SK-N-SH (cell line): Measurements from ENCODE around the gene NUP42. TPM values are rescaled to one million over a fixed set of nuclear protein-coding genes. Genes with fewer than 3 reads are reported as not detected.

Experiments
- CTCF ChIA-PET: fragments of 300-600, 350-600 bp; formaldehyde crosslinking; extraction: SDS; loops from one replicate; lab custom pipeline; 2021; lab: Yijun Ruan, JAX
- POLR2A ChIA-PET: fragments of 350-600 bp; sonication (Branson Sonifier 250); formaldehyde crosslinking; extraction: SDS; loops from one replicate; lab custom pipeline; 2020; ENCODE audit warnings: antibody characterized with exemption, inconsistent platforms; lab: Yijun Ruan, JAX
- DNase-seq: peaks from one replicate; pipeline ENCODE4 v3.0.0; 2012
- H2AFZ ChIP-seq: fragments of 200-600 bp; sonication (generic); 2 replicates; pipeline ENCODE4 v1.8.1; 2016; ENCODE audit warnings: antibody characterized with exemption, mild to moderate bottlenecking, low read depth
- H3F3A ChIP-seq: fragments of 200-600 bp; sonication (generic); replicated peaks from 2 replicates; pipeline ENCODE3; 2016; ENCODE audit warnings: antibody characterized with exemption, mild to moderate bottlenecking; ENCODE audit not compliant: insufficient read depth
- H3K27ac ChIP-seq, 2 experiments: fragments of 200-500 bp in 1 of 2; fragments of 200-600 bp in 1 of 2; sonication (Bioruptor generic) in 1 of 2; sonication (generic), shearing (Covaris generic) in 1 of 2; 2 replicates each; pipeline versions ENCODE4 v1.5.1 to v1.6.1; 2014 to 2016; ENCODE audit warnings: low read depth in 2 of 2, inconsistent platforms in 1 of 2, low read length in 1 of 2, mild to moderate bottlenecking in 1 of 2, mixed read lengths in 1 of 2
- H3K27me3 ChIP-seq: fragments of 200-600 bp; sonication (generic), shearing (Covaris generic); 2 replicates; pipeline ENCODE4 v1.6.1; 2016; ENCODE audit warnings: mixed run types; ENCODE audit not compliant: insufficient read depth
- H3K36me3 ChIP-seq, 2 experiments: fragments of 200-500 bp in 1 of 2; fragments of 200-600 bp in 1 of 2; sonication (Bioruptor generic) in 1 of 2; sonication (generic) in 1 of 2; replicated peaks in 1 of 2; 2 replicates each; pipeline versions ENCODE3 to v1.5.1; 2014 to 2016; ENCODE audit warnings: low read length in 1 of 2, mild to moderate bottlenecking in 1 of 2; ENCODE audit not compliant: insufficient read depth in 2 of 2, control insufficient read depth in 1 of 2
- H3K4me1 ChIP-seq, 2 experiments: fragments of 200-500 bp in 1 of 2; fragments of 200-600 bp in 1 of 2; sonication (Bioruptor generic) in 1 of 2; sonication (generic), shearing (Covaris generic) in 1 of 2; 2 replicates each; pipeline versions ENCODE4 v1.5.1 to v1.6.1; 2014 to 2016; ENCODE audit warnings: low read depth in 1 of 2, low read length in 1 of 2, mixed run types in 1 of 2; ENCODE audit not compliant: insufficient read depth in 2 of 2, control insufficient read depth in 1 of 2
- H3K4me2 ChIP-seq: fragments of 200-600 bp; sonication (generic), shearing (Covaris generic); 2 replicates; pipeline ENCODE4 v1.6.1; 2017; ENCODE audit warnings: mixed run types
- H3K4me3 ChIP-seq, 2 experiments: fragments of 200-500 bp in 1 of 2; fragments of 200-600 bp in 1 of 2; sonication (Bioruptor generic) in 1 of 2; sonication (generic), shearing (Covaris generic) in 1 of 2; 2 replicates each; pipeline versions ENCODE4 v1.5.1 to v1.8.1; 2014 to 2016; ENCODE audit warnings: low read depth in 2 of 2, inconsistent platforms in 1 of 2, low read length in 1 of 2, mild to moderate bottlenecking in 1 of 2, mixed read lengths in 1 of 2, moderate library complexity in 1 of 2
- H3K79me2 ChIP-seq: fragments of 200-600 bp; sonication (generic); 2 replicates; pipeline ENCODE4 v1.8.1; 2017; ENCODE audit warnings: mild to moderate bottlenecking; ENCODE audit not compliant: insufficient read depth
- H3K9ac ChIP-seq: fragments of 200-600 bp; sonication (generic); 2 replicates; pipeline ENCODE4 v1.6.1; 2017; ENCODE audit warnings: mixed run types
- H3K9me2 ChIP-seq: fragments of 200-600 bp; sonication (generic); 2 replicates; pipeline ENCODE4 v1.6.1; 2017; ENCODE audit warnings: mixed run types
- H3K9me3 ChIP-seq: fragments of 200-600 bp; sonication (generic); 2 replicates; pipeline ENCODE4 v1.6.1; 2017; ENCODE audit warnings: mixed run types, mild to moderate bottlenecking, moderate library complexity
- H4K20me1 ChIP-seq: fragments of 200-600 bp; sonication (generic); 2 replicates; pipeline ENCODE4 v1.6.1; 2017; ENCODE audit warnings: mild to moderate bottlenecking, mixed run types; ENCODE audit not compliant: insufficient read depth
- CHD2 ChIP-seq: fragments of 150-350 bp; IDR thresholded peaks from 2 replicates; pipeline ENCODE4 v1.6.1; 2018; ENCODE audit warnings: low read length; ENCODE audit not compliant: partially characterized antibody
- ELF1 ChIP-seq: IDR thresholded peaks from 2 replicates; pipeline ENCODE4 v1.4.0; 2012
- EZH2phosphoT487 ChIP-seq: fragments of 200-600 bp; sonication (generic); IDR thresholded peaks from 2 replicates; pipeline ENCODE4 v1.6.1; 2017; ENCODE audit warnings: low read depth, mixed run types, mild to moderate bottlenecking, antibody characterized with exemption, moderate library complexity, borderline replicate concordance
- FOSL2 ChIP-seq: IDR thresholded peaks from 2 replicates; pipeline ENCODE4 v1.4.0; 2012; ENCODE audit warnings: low read depth, mild to moderate bottlenecking, moderate library complexity, borderline replicate concordance
- FOXJ3 ChIP-seq: sonication (generic); formaldehyde crosslinking; IDR thresholded peaks from 2 replicates; pipeline ENCODE4 v1.5.1; 2020; ENCODE audit warnings: mild to moderate bottlenecking, missing genetic modification reagents
- FOXM1 ChIP-seq: IDR thresholded peaks from 2 replicates; pipeline ENCODE4 v1.4.0; 2012; ENCODE audit warnings: low read depth, mild to moderate bottlenecking
- GABPA ChIP-seq: IDR thresholded peaks from 2 replicates; pipeline ENCODE4 v1.4.0; 2012; ENCODE audit warnings: low read depth, mild to moderate bottlenecking
- GATA2 ChIP-seq: sonication (generic); formaldehyde crosslinking; IDR thresholded peaks from 2 replicates; pipeline ENCODE4 v1.5.0; 2020; ENCODE audit warnings: mild to moderate bottlenecking, missing genetic modification reagents
- IRF3 ChIP-seq: fragments of 150-350 bp; IDR thresholded peaks from 2 replicates; pipeline ENCODE4 v1.6.1; 2016; ENCODE audit warnings: mild to moderate bottlenecking, low read depth, low read length
- JUND ChIP-seq: IDR thresholded peaks from 2 replicates; pipeline ENCODE4 v1.4.0; 2012
- MAX ChIP-seq: IDR thresholded peaks from 2 replicates; pipeline ENCODE4 v1.4.0; 2012; ENCODE audit warnings: low read depth
- MEF2A ChIP-seq: IDR thresholded peaks from 2 replicates; pipeline ENCODE4 v1.4.0; 2012; ENCODE audit warnings: low read depth, borderline replicate concordance
- MXI1 ChIP-seq: IDR thresholded peaks from 2 replicates; pipeline ENCODE4 v1.6.1; 2012; ENCODE audit warnings: mild to moderate bottlenecking, low read depth, low read length, improper control_type of control experiment
- PBX3 ChIP-seq: IDR thresholded peaks from 2 replicates; pipeline ENCODE4; 2012
- POLR2AphosphoS5 ChIP-seq: IDR thresholded peaks from 2 replicates; pipeline ENCODE4 v1.6.1; 2012; ENCODE audit warnings: low read depth, low read length
- RXRA ChIP-seq: IDR thresholded peaks from 2 replicates; pipeline ENCODE4 v1.4.0; 2012; ENCODE audit warnings: low read depth, mild to moderate bottlenecking, borderline replicate concordance
- SIN3A ChIP-seq: IDR thresholded peaks from 2 replicates; pipeline ENCODE4 v1.6.1; 2012; ENCODE audit warnings: low read depth, mild to moderate bottlenecking, low read length, moderate library complexity, borderline replicate concordance
- TAF1 ChIP-seq: IDR thresholded peaks from 2 replicates; pipeline ENCODE4 v1.6.1; 2012; ENCODE audit warnings: low read depth, mild to moderate bottlenecking, low read length, moderate library complexity, borderline replicate concordance
- TEAD4 ChIP-seq: IDR thresholded peaks from 2 replicates; pipeline ENCODE4 v1.4.0; 2012; ENCODE audit warnings: mild to moderate bottlenecking, borderline replicate concordance; ENCODE audit not compliant: insufficient read depth
- USF2 ChIP-seq: fragments of 150-350 bp; IDR thresholded peaks from 2 replicates; pipeline ENCODE4 v1.6.1; 2017; ENCODE audit warnings: antibody characterized with exemption, low read length, low read depth, borderline replicate concordance
- YY1 ChIP-seq: IDR thresholded peaks from 2 replicates; pipeline ENCODE4 v1.4.0; 2012; ENCODE audit warnings: low read depth, mild to moderate bottlenecking
- ZBTB33 ChIP-seq: IDR thresholded peaks from 2 replicates; pipeline ENCODE4 v1.4.0; 2012; ENCODE audit warnings: low read depth, borderline replicate concordance
- WGBS: methylation state at CpG from one replicate; pipeline ENCODE4 v1.1.6; 2017; ENCODE audit warnings: low lambda C conversion rate; 5-methylcytosine and 5-hydroxymethylcytosine counted together
- polyA plus RNA-seq, 3 experiments: library from polyadenylated mRNA; depleted of rRNA; stranded (reverse); fragments of >200 nt; gene quantifications; 2 replicates each; pipeline ENCODE4 v1.2.3, GENCODE V29; 2012

Gene NUP42
- polyA plus RNA-seq, 1 of the 3 experiments (the other 2 are of a cell fraction): 22.7 TPM

GRCh38 chr7:23168111-23168885 is 13.6 kb upstream of the NUP42 start:
- Histone ChIP-seq H3K9ac (no peak overlapping the region), H3K27me3 (no peaks in the 10 kb centered on the region), H3K27ac (no peak overlapping the region), H3F3A (peaks cover 2% of the 10 kb centered on the region), H3K9me3 (no peaks in the 10 kb centered on the region), H4K20me1 (no peaks in the 10 kb centered on the region), H3K4me3 (no peak overlapping the region), H2AFZ (no peak overlapping the region), H3K79me2 (no peaks in the 10 kb centered on the region), H3K36me3 (peaks cover 19 to 29% of the 10 kb centered on the region in 2 experiments), H3K4me1 (no peaks in the 10 kb centered on the region), H3K4me2 (no peak overlapping the region), H3K9me2 (no peaks in the 10 kb centered on the region)
- WGBS: 89% methylated on average over 8 of the region's 8 CpGs
- TF ChIP-seq EZH2phosphoT487: no peak
- TF ChIP-seq SIN3A: no peak
- TF ChIP-seq IRF3: no peak
- TF ChIP-seq ELF1: no peak
- no peak for TF ChIP-seq PBX3
- no peak for TF ChIP-seq CHD2
- no peak for TF ChIP-seq FOXM1
- TF ChIP-seq YY1: no peak
- no peak for TF ChIP-seq MXI1
- TF ChIP-seq RXRA: no peak
- TF ChIP-seq POLR2AphosphoS5: no peak
- no peak for TF ChIP-seq TAF1
- no peak for TF ChIP-seq MEF2A
- TF ChIP-seq TEAD4: no peak
- no peak for TF ChIP-seq FOSL2
- no peak for TF ChIP-seq FOXJ3
- no peak for DNase-seq
- POLR2A ChIA-PET: no interaction called here
- CTCF ChIA-PET: interaction anchor here (1.0 to 1.6 kb wide), 3 partner anchors 10 to 105 kb away, joined by 3 to 5 read pairs (median 5); no protein-coding TSS in a partner anchor

GRCh38 chr7:23175938-23176337 is 5.9 kb upstream of the NUP42 start:
- H3K9ac ChIP-seq: no peak overlapping the region
- no peak overlapping the region for H3K4me2 ChIP-seq
- H3K4me1 ChIP-seq: peaks cover 0 to under 1% of the 10 kb centered on the region in 2 experiments; a peak in 1 of 4 replicates
- no peak overlapping the region for H2AFZ ChIP-seq
- H3K9me3 ChIP-seq: no peaks in the 10 kb centered on the region
- peaks cover 17 to 20% of the 10 kb centered on the region in 2 experiments for H3K36me3 ChIP-seq
- no peak for DNase-seq
- no peak overlapping the region for H3K4me3 ChIP-seq
- H3K79me2 ChIP-seq: no peaks in the 10 kb centered on the region
- no peaks in the 10 kb centered on the region for H4K20me1 ChIP-seq
- no peaks in the 10 kb centered on the region for H3K9me2 ChIP-seq
- H3F3A ChIP-seq: peaks cover 20% of the 10 kb centered on the region
- no peak overlapping the region for H3K27ac ChIP-seq
- POLR2A ChIA-PET: no interaction called here
- H3K27me3 ChIP-seq: no peaks in the 10 kb centered on the region
- CTCF ChIA-PET: interaction anchor here (1.0 to 1.7 kb wide), 2 partner anchors 12 to 90 kb away, joined by 4 to 6 read pairs; no protein-coding TSS in a partner anchor
- 91% methylated on average over 2 of the region's 2 CpGs for WGBS
- no peak for TF ChIP-seq ZBTB33
- TF ChIP-seq ELF1: no peak
- TF ChIP-seq GATA2 (CRISPR knock-in tag): no peak
- TF ChIP-seq MAX: no peak
- no peak for TF ChIP-seq JUND
- no peak for TF ChIP-seq USF2
- TF ChIP-seq TEAD4: no peak
- TF ChIP-seq GABPA: no peak
- no peak for TF ChIP-seq PBX3
